LNCaP clone FGC (cell line): Measurements from ENCODE around the gene ITGAL.

Experiments
- DNase-seq: peaks from one replicate; pipeline ENCODE4 v3.0.0-alpha.2; 2011; ENCODE audit warnings: low read depth
- H3K4me3 ChIP-seq: 2 replicates; pipeline ENCODE4 v1.5.1; 2011; ENCODE audit warnings: mild to moderate bottlenecking, low read depth, low read length, control low read depth
- CTCF ChIP-seq: IDR thresholded peaks from 2 replicates; pipeline ENCODE4 v1.5.1; 2012; ENCODE audit warnings: mild to moderate bottlenecking; ENCODE audit not compliant: control insufficient read depth, insufficient read depth; ENCODE audit errors: extremely low read depth

The ITGAL gene

GRCh38 chr16:30541502-30542329 is 69.2 kb downstream of the ITGAL start:
- DNase-seq, result no peak

GRCh38 chr16:30543067-30543466 is 70.5 kb downstream of the ITGAL start:
- no peak overlapping the region for H3K4me3 ChIP-seq
- no peak for DNase-seq
- TF ChIP-seq CTCF, result no peak

More at GRCh38 chr16:30541502-30542329, 69.2 kb downstream of the ITGAL start:
- no peak for TF ChIP-seq CTCF
- H3K4me3 ChIP-seq, result no peak overlapping the region

- H3K4me3 ChIP-seq, result no peak overlapping the region
- no peak for DNase-seq
- no peak for TF ChIP-seq CTCF
Observed at GRCh38 chr16:30546115-30546514, 73.6 kb downstream of the ITGAL start.

GRCh38 chr16:30548416-30549253 is 76.1 kb downstream of the ITGAL start:
- TF ChIP-seq CTCF, result no peak
- no peak overlapping the region for H3K4me3 ChIP-seq
- no peak for DNase-seq

GRCh38 chr16:30551781-30552180 is 79.2 kb downstream of the ITGAL start:
- no peak for TF ChIP-seq CTCF
- DNase-seq, result no peak
- no peak overlapping the region for H3K4me3 ChIP-seq

- no peak overlapping the region for H3K4me3 ChIP-seq
- no peak for DNase-seq
- TF ChIP-seq CTCF, result no peak
Observed at GRCh38 chr16:30552956-30553355, 80.4 kb downstream of the ITGAL start.
